Kidney tubule cell (primary cell): ENCODE data around the gene CARD16.

ENCODE experiments used
- DNase-seq: peaks from one replicate; pipeline ENCODE4 v3.0.0-alpha.2; 2018; ENCODE audit warnings: low spot score

Gene CARD16

GRCh38 chr11:104992781-104993180 is 52.4 kb downstream of the CARD16 start:
- DNase-seq, result no peak

DNA sequence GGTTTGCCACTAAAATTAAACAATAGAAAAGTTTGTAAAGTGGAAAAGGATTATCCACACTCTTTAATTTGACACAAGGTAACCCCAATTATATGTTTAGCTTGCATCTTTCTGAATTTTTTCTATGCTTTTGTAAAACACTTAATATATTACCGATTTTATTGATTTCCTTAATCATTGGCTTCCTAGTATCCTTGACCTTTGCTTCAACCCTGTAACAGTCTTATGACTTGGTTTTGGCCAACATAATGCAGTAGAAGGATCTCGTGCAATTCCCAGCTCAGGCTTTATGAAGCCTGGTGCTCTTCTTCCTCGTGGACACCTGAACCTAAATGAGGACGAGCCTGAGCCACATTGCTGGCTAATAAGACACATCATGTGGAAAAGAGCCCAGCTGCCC is 53.1 kb downstream of the CARD16 start:
- DNase-seq, result no peak
